Measurements from ENCODE around the gene DHRS4L2.
"Not testable (repeated sequence)": the region's sequence is repeated elsewhere in the genome, so short reads cannot be mapped to it uniquely, and the experiment has no call there.

The DHRS4L2 gene

GRCh38 chr14:23969481-23970282 is 19.0 kb upstream of the DHRS4L2 start:
- not testable (repeated sequence) for H3K9me3 ChIP-seq, H3K27me3 ChIP-seq, H3K4me1 ChIP-seq, H3K36me3 ChIP-seq
- H3K4me3 ChIP-seq (ENCODE audit: low read depth, low read length), result peak overlapping the region; percentile 51
- DNase-seq, result peak; percentile 59

GRCh38 chr14:23970283-23970659 is 18.5 kb upstream of the DHRS4L2 start:
- H3K36me3 ChIP-seq; H3K27me3 ChIP-seq; DNase-seq; H3K4me1 ChIP-seq; H3K4me3 ChIP-seq (ENCODE audit: low read depth, low read length); H3K9me3 ChIP-seq: not testable (repeated sequence)

- DNase-seq; H3K9me3 ChIP-seq; H3K27me3 ChIP-seq; H3K4me1 ChIP-seq; H3K36me3 ChIP-seq; H3K4me3 ChIP-seq (ENCODE audit: low read depth, low read length): not testable (repeated sequence)
Measured at GRCh38 chr14:23973178-23973577, 15.6 kb upstream of the DHRS4L2 start.

- H3K27me3 ChIP-seq; H3K4me1 ChIP-seq; DNase-seq; H3K9me3 ChIP-seq; H3K4me3 ChIP-seq (ENCODE audit: low read depth, low read length); H3K36me3 ChIP-seq: not testable (repeated sequence)
Measured at GRCh38 chr14:23974041-23974440, 14.7 kb upstream of the DHRS4L2 start.

GRCh38 chr14:23977208-23977607 is 11.5 kb upstream of the DHRS4L2 start:
- H3K4me3 ChIP-seq (ENCODE audit: low read depth, low read length); H3K4me1 ChIP-seq; H3K9me3 ChIP-seq; H3K27me3 ChIP-seq; DNase-seq; H3K36me3 ChIP-seq: not testable (repeated sequence)

- H3K9me3 ChIP-seq, DNase-seq: not testable (repeated sequence)
Measured at GRCh38 chr14:23981951-23982813, 6.5 kb upstream of the DHRS4L2 start.

GRCh38 chr14:23984891-23985602 is 3.7 kb upstream of the DHRS4L2 start:
- no peak for TF ChIP-seq CTCF (IDR thresholded peaks at IDR 0.05; ENCODE audit: low read depth, low read length)
- H3K27me3 ChIP-seq, result no peaks in the 10 kb centered on the region

More at GRCh38 chr14:23981951-23982813, 6.5 kb upstream of the DHRS4L2 start:
- H3K27me3 ChIP-seq; H3K4me3 ChIP-seq (ENCODE audit: low read depth, low read length); H3K4me1 ChIP-seq; H3K36me3 ChIP-seq: not testable (repeated sequence)

GRCh38 chr14:23988223-23988606 is 514 bp upstream of the DHRS4L2 start:
- not testable (repeated sequence) for H3K4me3 ChIP-seq (ENCODE audit: low read depth, low read length); H3K27me3 ChIP-seq; DNase-seq; H3K4me1 ChIP-seq; H3K36me3 ChIP-seq; H3K9me3 ChIP-seq

More at GRCh38 chr14:23984891-23985602, 3.7 kb upstream of the DHRS4L2 start:
- DNase-seq, result no peak
- no peak overlapping the region for H3K4me3 ChIP-seq (ENCODE audit: low read depth, low read length)
- H3K9me3 ChIP-seq, result no peaks in the 10 kb centered on the region; the same call in 1 of the 2 replicates
- peaks cover 5% of the 10 kb centered on the region for H3K36me3 ChIP-seq
- peaks cover 2% of the 10 kb centered on the region for H3K4me1 ChIP-seq

GRCh38 chr14:23989734-23990445 is 1.2 kb downstream of the DHRS4L2 start:
- H3K36me3 ChIP-seq; H3K27me3 ChIP-seq; H3K4me3 ChIP-seq (ENCODE audit: low read depth, low read length); H3K9me3 ChIP-seq; H3K4me1 ChIP-seq: not testable (repeated sequence)
- DNase-seq, result peak; percentile 70

GRCh38 chr14:23990961-23991360 is 2.2 kb downstream of the DHRS4L2 start:
- not testable (repeated sequence) for H3K4me3 ChIP-seq (ENCODE audit: low read depth, low read length); H3K27me3 ChIP-seq; H3K4me1 ChIP-seq; DNase-seq; H3K9me3 ChIP-seq; H3K36me3 ChIP-seq

- H3K9me3 ChIP-seq; H3K4me3 ChIP-seq (ENCODE audit: low read depth, low read length); H3K4me1 ChIP-seq; H3K36me3 ChIP-seq; H3K27me3 ChIP-seq; DNase-seq: not testable (repeated sequence)
Measured at GRCh38 chr14:23993042-23993441, 4.3 kb downstream of the DHRS4L2 start.

GRCh38 chr14:23996009-23996408 is 7.3 kb downstream of the DHRS4L2 start:
- H3K9me3 ChIP-seq; H3K36me3 ChIP-seq; H3K4me3 ChIP-seq (ENCODE audit: low read depth, low read length); H3K4me1 ChIP-seq; H3K27me3 ChIP-seq; DNase-seq: not testable (repeated sequence)

- H3K9me3 ChIP-seq, DNase-seq, H3K36me3 ChIP-seq: not testable (repeated sequence)
Measured at GRCh38 chr14:23996825-23997224, 8.1 kb downstream of the DHRS4L2 start.

GRCh38 chr14:23999640-24000039 is 10.9 kb downstream of the DHRS4L2 start:
- not testable (repeated sequence) for H3K27me3 ChIP-seq; H3K4me3 ChIP-seq (ENCODE audit: low read depth, low read length); H3K36me3 ChIP-seq; DNase-seq; H3K4me1 ChIP-seq; H3K9me3 ChIP-seq

More at GRCh38 chr14:23996825-23997224, 8.1 kb downstream of the DHRS4L2 start:
- not testable (repeated sequence) for H3K4me3 ChIP-seq (ENCODE audit: low read depth, low read length); H3K27me3 ChIP-seq; H3K4me1 ChIP-seq
